HG03460 (cell line): Measurements from ENCODE around the gene CHD5.

Experiments
- ATAC-seq: cut with Tn5 transposase; IDR thresholded peaks from one replicate; pipeline ENCODE4 v1.9.1; 2021; ENCODE audit not compliant: unreplicated experiment

CHD5 gene

DNA sequence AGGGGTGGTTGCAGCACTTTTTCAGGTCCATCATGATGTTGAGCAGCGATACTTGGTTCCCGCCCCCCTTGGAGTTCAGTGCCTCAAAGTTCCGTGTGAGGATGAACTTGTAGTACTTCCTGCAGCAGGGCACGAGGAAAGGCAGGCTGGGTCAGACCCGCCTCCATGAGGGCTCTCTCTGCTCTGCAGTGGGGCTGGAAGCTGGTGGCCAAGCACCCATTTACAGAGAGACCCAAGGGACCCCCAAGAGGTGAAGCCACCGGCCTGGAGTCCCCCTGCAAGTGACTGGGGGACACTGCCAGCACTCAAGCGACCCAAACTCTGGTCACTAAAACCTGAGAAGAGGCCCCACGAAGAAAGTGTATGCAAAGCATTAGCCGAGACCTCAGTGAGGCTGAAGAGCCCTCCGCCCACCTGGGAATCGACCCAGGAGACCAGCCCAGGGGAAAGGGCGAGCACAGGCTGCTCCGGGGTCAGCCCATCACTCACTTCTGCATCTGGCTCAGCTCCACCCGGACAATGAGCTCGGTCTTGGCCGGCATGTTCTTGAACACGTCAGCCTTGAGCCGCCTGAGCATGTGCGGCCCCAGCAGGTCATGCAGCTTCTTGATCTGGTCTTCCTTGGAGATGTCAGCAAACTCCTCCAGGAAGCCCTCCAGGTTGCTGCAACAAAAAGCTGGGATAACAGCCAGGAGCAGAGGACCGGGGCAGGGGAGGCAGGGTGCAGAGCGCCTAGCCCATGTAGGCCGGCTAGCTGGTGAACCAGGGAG, 45.2 kb downstream of the CHD5 start:
- ATAC-seq: no peak

DNA sequence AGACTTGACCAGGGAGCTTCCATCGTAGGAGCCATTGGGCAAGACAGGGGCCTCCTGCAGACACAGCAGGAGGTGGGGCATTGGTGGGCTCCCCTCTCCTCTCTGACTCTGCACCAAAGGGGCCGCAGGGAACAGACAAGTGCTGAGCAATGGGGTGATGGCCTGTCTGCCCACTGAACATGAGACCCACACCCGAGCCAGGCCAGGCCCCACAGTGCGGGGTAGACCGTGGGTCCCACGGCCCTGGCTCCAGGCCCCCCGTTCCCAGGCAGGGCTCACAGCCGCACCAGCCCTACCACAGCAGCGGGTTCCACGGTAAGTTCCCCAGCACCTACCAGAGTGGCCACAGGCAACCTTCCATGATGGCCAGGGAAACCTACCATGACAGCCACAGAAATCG, 45.9 kb downstream of the CHD5 start:
- ATAC-seq: no peak

DNA sequence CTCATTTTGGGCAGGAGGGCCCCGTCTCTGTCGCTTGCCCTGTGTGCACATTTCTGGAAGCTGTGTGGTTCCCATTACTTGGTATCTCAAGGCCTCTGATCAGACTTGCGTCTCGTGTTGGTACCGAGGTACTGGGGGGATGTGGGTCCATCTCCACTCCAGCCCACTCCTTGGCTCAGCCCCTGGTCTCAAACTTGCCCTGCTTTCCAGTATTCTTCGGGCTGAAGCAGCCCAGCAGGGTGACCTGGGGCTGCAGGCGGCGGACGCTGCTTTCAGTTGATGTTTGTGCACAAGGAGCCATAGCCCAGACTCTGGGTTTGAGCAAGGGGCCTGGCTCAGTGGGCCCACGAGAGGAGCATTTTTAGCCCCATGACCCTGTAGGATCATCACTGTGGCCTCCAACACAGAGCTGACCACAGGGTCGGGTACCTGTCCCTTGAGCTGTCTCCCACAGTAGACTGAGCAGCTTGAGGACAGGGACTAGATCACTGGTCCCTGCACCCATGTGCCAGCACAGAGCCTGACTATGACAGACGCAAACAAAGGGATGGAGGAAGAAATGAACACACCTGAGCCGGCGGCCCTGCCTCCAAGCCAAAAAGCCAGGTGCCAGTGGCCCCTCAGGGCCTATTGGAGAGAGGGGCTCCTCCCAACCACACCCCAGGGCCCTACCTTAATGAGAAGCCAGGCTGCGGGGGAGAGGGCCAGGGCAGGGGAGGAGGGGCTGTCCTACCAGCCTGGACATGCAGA, 46.8 kb downstream of the CHD5 start:
- ATAC-seq: no peak

DNA sequence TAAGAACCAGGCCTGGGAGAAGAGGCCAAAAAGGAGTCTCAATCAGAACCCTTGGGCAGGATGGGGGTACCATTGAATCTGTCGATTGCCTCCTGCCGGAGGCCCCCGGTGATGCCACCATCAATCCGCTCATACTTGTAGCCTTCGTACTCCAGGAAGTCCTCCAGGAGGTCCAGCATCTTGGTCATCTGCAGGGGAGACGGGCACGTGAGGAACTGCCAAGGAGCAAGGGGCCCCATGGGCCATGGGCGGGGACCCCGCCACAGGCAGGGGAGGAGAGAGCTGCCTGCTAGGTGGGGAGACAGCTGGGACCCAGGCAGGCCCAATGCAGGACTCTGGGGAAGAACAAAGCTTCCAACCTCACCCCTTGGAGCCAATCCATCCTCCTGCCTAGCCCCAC, 48.6 kb downstream of the CHD5 start:
- ATAC-seq: no peak

DNA sequence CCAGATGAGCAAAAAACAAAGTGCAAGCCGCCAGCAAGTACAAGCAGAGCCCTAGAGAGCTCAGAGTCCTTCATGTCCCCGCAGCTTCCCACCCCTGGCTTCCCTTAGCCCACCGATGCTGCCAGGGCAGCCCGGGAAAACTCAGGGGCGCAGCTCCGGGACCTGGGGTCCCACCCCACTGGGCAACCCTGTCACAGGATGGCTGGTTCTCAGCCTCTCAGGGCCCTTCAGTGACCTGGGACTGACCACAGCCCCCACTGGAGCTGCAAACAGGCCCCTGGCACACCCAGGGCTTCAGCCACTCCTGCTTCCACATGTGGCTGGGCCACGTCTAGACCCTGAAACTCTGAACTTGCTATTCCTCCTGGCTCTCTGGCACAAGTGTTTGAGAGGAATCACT, 49.5 kb downstream of the CHD5 start:
- ATAC-seq: no peak

DNA sequence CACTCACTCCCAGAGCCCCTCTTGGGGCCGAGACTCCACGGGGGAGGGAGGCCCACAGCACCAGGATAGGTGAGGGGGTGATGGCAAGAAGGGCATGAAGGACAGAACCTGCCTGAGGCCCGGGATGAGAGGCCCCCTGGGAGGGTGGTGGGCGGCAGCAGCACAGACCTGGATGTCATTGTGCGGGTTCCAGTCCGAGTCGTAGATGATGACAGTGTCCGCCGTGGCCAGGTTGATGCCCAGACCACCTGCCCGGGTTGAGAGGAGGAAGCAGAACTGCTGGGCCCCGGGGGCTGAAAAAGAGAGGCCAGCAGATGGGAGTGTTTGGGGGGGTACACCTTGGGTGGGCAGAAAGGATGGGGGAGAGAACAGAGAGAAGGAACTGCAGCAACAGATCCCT, 50.1 kb downstream of the CHD5 start:
- no peak for ATAC-seq

DNA sequence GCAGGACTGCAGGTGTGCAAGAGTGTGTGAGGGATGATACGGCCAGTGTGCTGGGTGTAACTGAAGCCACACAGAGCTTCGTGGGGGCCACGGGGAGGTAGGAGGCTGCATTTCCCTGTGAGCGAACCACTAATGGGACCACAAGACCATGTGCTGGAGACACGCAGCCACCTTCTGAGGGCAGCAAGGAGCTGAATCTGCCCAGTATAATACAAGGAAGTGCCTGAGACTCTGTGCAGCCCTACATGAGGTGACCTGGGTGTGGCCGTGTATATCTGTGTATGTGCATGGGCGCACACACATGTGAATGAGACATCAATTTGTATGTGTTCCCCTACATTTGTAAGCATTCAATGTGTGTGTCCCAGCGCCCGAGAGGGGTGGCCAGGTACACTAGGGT, 50.8 kb downstream of the CHD5 start:
- no peak for ATAC-seq

DNA sequence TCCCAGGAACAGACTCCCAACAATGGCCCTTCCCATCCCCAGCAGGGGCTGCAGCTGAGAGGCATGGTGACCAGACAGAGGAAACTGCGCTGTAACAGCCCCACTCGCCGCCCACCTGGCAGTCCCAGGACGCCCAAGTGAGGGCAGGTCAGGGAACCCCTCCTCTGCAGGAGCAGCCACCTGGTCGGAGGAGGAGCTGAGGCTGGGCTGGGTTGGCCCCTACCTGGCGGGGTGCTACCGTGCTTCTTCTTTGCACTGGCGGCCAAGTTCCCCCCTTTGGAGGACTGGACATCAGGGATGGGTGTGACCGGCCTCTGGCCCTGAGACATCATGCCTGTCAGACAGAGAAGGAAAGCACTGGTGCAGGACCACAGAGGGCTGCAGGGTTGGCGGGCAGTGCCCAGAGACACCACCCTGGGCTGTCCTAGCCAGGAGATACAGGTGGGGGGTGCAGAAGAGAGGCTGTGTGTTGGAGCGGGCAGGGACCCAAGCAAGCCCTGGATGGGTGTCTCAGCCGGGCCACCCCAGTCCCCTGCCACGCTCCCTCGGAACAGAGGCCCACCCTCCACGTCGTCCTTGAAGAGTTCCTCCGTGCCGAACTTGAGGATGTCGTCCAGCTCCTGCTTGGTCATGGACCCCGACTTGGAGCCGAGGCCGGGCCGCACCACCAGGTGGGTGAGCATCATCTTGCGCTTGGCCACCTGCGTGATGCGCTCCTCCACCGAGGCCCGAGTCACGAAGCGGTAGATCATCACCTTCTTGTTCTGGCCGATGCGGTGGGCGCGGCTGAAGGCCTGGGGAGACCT, 51.6 kb downstream of the CHD5 start:
- no peak for ATAC-seq

DNA sequence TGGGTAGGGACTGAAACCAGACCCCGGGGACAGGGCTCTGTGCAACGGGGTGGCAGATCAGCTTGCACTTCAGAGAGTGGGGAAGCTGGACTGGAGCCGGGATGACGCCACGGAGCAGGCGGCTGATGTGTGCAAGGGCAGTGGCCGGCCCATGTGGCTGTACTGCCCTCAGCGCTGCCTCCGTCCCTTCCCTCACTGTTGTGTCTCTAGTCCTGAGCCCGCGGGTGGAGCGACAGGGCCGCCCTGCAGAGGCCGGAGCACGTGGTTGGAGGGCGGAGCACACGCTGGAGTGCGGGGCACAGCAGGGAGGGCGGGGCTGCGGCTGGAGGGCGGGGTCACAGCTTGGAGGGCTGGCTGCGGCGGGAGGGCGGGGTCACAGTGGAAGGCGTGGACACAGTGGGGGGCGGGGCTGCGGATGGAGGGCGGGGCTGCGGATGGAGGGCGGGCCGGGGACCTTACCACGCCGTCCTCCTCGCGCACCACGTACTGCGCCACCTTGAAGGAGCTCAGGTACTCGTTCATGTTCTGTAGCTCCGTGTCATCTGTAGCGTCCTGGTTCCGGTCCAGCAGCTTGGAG, 52.4 kb downstream of the CHD5 start:
- ATAC-seq: no peak

DNA sequence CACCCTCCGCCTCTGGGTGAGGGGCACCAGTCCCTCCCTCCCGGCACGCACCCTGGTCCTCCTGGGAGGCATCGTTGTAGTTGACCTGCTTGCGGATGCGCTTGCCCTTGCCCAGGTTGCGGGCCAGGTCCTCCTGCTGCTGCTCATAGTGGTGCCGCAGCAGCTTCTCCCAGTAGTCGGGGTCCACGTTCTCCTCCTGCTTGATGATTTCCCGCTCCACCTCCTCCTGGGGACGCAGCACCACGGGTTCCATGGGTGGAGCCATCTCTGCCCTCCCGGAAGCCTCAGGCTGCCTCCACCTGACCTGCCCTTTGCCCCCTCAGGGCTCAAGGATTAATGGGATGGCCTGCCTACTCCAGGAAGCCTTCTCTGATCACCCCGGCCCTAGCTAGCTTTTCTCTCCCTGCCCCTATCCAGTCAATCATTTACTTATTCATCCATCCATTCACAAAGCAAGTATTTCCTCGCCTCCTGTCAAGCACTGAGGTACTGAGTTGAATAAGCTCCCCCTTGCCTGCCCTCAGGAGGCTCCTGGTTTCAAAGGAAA, 53.5 kb downstream of the CHD5 start:
- no peak for ATAC-seq

DNA sequence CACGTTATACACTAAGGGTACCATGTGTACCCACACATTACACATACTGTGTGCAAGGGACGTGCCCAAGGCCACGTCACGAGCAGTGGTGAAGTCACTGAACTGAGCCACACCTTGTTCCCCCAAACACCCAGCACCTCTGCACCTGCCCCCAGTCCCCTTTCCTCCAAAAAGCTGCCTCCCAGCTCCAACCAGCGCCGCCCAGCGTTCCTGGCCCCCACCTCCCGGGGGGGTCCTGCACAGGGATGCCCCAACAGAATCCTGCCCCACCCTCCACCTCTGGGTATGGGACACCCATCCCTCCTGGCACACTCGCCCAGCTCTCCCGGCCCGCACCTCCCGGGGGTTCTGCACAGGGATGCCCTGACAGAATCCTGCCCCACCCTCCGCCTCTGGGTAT, 54.1 kb downstream of the CHD5 start:
- no peak for ATAC-seq

DNA sequence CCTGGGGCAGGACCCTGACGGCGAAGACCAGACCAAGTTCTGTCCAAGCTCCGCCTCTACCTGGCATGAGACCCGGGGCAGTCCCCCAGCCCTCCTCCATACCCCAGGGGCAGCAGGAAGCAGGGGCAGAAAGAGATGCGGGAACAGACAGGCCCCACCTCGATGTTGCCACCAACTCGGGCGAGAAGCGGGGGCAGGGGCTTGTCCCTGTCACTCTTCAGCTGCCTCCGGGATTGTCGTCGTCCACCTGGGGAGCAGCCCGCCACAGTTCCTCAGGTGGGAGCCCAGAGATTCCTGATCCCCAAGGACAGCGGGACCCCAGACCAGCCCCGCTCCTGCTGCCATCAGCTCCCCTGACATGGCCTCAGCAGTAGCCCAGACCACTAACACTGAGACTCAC, 54.8 kb downstream of the CHD5 start:
- ATAC-seq: no peak

DNA sequence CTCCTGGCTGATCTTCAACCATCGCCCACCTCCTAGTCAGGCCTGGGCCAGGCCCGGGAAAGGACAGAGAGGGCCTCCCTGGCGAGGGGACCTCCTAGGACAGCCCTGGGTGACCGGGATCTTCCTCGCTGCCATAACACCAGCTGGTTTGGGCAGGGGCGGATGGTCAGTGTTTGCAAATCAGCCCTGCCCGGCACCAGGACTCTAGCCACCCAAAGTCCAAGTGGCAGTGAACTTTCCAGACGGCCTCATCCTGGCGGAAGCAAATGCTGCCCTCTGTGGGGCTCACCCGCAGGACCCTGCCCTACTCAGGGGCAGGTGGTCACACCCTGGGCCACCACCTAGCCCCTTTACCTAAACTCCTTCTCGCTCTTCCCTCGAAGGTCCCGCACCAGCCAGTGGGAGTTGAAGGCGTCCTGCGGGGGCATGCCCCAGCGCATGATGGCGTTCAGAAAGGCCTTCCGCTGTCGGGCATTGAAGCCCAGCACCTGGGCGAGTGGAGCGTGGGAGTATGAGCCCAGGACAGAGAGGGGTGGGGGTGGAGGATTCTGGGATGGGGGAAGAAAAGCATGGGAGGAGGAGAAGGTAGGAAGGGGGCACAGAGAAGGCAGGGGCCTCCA, 55.3 kb downstream of the CHD5 start:
- ATAC-seq: no peak

DNA sequence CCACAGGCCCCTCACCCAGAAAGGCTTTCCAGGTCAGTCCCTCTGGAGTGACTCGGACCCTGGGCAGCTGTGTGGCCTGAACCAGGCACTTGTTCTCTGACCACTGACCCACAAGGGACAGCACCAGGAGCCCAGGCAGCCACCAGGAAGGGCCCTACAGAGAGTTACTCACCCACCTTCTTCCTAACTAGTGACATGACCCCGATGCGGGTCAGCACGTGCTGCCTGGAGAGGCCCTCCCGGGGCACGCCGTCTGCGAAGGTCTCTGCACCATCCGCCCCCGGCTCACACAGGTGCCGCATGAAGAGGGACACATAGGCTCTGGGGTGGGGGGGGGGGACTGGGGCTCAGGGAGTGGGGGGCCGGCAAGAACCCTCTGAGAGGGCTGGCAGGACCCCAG, 55.8 kb downstream of the CHD5 start:
- no peak for ATAC-seq

DNA sequence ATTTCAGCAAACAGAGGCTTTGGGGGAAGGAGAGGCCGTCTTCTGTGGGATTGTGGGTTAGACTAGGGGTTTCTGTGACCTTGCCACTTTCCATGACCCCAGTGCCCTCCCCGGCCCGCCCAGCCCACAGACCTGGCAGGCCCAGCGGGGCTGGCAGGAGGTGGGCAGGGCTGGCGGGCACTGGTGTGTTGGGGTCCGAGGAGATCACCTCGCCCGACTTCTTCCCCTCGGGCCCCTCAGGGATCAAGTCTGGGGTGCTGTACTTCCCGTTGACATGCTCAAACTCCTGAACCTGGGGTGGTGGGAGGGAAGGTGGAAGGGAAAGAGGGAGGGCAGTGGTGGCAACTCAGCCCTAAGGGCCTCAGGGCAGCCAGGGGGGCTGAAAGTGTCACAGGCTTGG, 56.3 kb downstream of the CHD5 start:
- no peak for ATAC-seq

DNA sequence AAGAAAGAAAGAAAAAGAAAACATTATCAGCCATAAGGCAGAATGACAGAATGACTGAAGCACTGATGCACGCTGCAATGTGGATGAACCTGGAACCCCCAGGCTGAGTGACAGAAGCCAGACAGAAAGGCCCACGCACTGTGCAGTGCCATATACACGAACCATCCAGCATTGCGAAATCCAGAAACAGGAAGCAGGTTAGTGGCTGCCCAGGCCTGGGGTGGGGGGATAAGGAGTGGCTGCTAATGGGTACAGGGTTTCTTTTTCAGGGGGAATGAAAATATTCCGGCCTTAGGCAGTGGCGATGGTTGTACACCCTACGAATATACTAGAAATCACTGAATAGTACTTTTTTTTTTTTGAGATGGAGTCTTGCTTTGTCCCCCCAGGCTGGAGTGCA, 57.0 kb downstream of the CHD5 start:
- ATAC-seq: no peak

DNA sequence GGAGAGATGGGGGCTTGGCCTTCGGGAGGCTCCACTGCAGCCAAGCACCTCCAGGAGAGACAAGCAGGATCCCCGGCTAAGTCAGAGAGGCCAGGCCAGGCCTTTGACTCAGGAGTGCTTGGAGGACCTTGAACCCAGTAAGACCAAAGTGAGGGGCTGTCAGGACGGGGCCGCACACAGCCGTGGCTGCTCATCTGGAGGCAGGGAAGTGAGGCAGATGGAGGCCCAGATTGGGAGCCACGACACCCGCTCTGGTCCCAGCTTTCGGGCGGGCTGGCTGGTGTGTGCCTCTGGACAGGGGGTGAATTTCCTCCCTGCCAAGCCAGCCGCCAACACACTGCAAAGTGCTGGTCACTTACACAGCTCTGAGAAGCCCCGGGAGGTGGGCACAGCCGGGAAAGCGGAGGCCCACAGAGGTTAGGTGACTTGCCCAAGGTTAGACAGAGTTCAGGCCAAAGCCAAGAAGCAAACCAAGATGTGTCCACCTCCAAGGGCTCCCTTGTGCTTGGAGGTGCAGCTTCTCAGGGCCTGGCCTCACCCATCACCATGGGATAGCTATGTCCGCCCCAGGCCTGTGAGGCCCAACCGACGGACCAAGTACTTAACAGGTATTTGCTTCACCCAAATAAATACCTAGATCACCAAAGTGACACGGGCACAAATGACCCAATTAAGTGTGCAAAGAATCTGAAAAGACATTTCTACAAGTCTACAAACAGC, 58.3 kb downstream of the CHD5 start:
- no peak for ATAC-seq

DNA sequence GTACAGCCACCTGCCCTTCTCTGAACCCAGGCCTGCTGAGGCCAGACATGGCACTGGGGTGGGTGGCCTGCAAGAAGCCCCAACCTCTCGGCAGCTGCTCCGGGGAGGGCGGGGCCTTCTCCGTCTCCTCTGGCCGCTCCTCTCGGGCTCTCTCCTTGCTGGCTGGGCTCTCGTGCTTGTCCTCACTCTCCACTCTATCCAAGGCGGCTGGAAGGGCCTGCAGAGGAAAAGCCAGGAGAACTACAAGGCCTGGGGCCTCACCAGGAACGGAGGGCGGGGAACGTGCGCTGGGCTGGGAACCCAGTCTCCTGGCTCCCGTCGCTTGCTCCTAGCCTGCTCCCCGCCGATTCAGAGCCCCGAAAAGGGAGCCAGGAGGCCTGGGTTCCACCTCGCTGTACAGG, 59.1 kb downstream of the CHD5 start:
- ATAC-seq: no peak

DNA sequence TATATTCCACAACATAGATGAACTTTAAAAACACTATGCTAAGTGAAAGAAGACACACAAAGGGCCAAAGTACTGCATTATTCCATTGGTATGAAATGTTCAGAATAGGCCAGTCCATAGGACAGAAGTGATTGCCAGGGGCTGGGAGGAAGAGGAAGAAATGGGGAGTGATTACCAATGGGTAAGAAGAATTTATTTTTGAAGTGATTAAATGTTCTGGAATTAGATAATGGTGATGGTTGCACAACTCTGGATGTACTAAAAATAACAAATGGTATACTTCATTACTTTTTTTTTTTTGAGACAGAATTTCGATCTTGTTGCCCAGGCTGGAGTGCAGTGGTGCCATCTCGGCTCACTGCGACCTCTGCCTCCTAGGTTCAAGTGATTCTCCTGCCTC, 61.7 kb downstream of the CHD5 start:
- no peak for ATAC-seq

DNA sequence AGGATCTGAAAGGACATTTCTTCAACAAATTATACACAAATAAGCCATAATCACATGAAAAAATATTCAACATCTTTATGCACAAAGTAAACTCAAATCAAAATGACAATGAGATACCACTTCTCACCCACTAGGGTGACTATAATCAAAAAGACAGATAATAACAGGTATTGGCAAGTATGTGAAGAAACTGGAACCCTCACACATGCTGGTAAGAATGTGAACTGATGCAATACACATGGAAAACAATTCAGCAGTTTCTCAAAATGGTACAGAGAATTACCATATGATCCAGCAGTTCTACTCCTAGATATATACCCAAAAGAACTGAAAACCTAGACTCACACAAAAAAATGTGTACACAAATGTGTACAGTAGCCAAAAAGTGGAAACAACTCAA, 62.5 kb downstream of the CHD5 start:
- ATAC-seq: no peak
